Left colon (tissue), 2 donors: ENCODE results near the gene SPATA24. TPM values are rescaled to one million over a fixed set of nuclear protein-coding genes. Genes with fewer than 3 reads are reported as not detected.
A peak's percentile ranks its signal among the peaks of the same experiment; 100 is the strongest.
"Not testable (repeated sequence)": the region's sequence is repeated elsewhere in the genome, so short reads cannot be mapped to it uniquely, and the experiment has no call there.

Source experiments
- ATAC-seq: fragments of 200-7000 bp; cut with Tn5 transposase; one replicate; pipeline ENCODE4 v1.9.1; 2020; ENCODE audit warnings: mild to moderate bottlenecking, moderate library complexity
- DNase-seq, 2 donors: peaks; one replicate each; pipeline ENCODE4 v3.0.0-alpha.2; 2020
- intact Hi-C, 2 donors: fragments of 100-400 bp; cut with DNase I in 1 of 2; cut with micrococcal nuclease in 1 of 2; formaldehyde crosslinking; loops; one replicate each; pipeline versions ENCODE4 v1.11.2 to v1.14.0; 2022; cut with DNase I, micrococcal nuclease
- total RNA-seq, 2 donors: library from RNA; stranded (reverse); fragmentation: NEBNext Ultra II Directional; extraction: Animal tissue kit (Norgen Biotek cat#: 25700); gene quantifications; one replicate each; pipeline ENCODE4 v1.2.1, GENCODE V29; 2021
- donor health status: DM: no; HTN: no; CAD: no.
- donor health status: DM: yes; HTN: yes; CAD: no.

The SPATA24 gene
- total RNA-seq, 2 donors from 2014 or later: 3.6 to 3.8 TPM

- DNase-seq: no peak
- no peak for ATAC-seq
- intact Hi-C loops: no loop called here
Measured at GRCh38 chr5:139371482-139372435, 32.1 kb downstream of the SPATA24 start.

GRCh38 chr5:139369181-139369580 is 34.7 kb downstream of the SPATA24 start:
- ATAC-seq: no peak
- DNase-seq: no peak
- intact Hi-C loops: no loop called here

- DNase-seq (no peak), ATAC-seq (no peak)
- intact Hi-C loops: no loop called here
Measured at GRCh38 chr5:139368613-139369012, 35.3 kb downstream of the SPATA24 start.

GRCh38 chr5:139364466-139364865 is 39.4 kb downstream of the SPATA24 start:
- intact Hi-C loops: no loop called here
- no peak for ATAC-seq

GRCh38 chr5:139363937-139364336 is 40.0 kb downstream of the SPATA24 start:
- intact Hi-C loops: no loop called here
- DNase-seq (no peak), ATAC-seq (peak; percentile 40)

More at GRCh38 chr5:139364466-139364865, 39.4 kb downstream of the SPATA24 start:
- DNase-seq: no peak

GRCh38 chr5:139361835-139362429 is 42.0 kb downstream of the SPATA24 start:
- ATAC-seq (no peak), DNase-seq (no peak)
- intact Hi-C loops: no loop called here

GRCh38 chr5:139360384-139360783 is 43.5 kb downstream of the SPATA24 start:
- intact Hi-C loops: no loop called here
- ATAC-seq: no peak
- no peak for DNase-seq

- no peak for DNase-seq
- intact Hi-C loops: no loop called here
- no peak for ATAC-seq
Measured at GRCh38 chr5:139358064-139358463, 45.8 kb downstream of the SPATA24 start.

- DNase-seq, intact Hi-C loops, ATAC-seq: not testable (repeated sequence)
Measured at GRCh38 chr5:139355900-139356299, 48.0 kb downstream of the SPATA24 start.

- DNase-seq: no peak
- no peak for ATAC-seq
- intact Hi-C loops: no loop called here
Measured at GRCh38 chr5:139354186-139354585, 49.7 kb downstream of the SPATA24 start.

- DNase-seq, ATAC-seq, intact Hi-C loops: not testable (repeated sequence)
Measured at GRCh38 chr5:139347863-139348262, 56.0 kb downstream of the SPATA24 start.

Other genes starting within 250 kb of the SPATA24 start
- gene SIL1, start 205.7 kb downstream of the SPATA24 start, total RNA-seq: 10 to 100 TPM; 29.9 to 33.0 TPM
- 100 to 1,000 TPM in 1 of 2 donors, 10 to 100 TPM in 1; 98.4 to 106 TPM for gene MATR3, start 110.3 kb downstream of the SPATA24 start, total RNA-seq
- 10 to 100 TPM; 28.0 to 47.5 TPM for gene PAIP2, start 62.2 kb downstream of the SPATA24 start, total RNA-seq
- 1 to 10 TPM; 4.8 to 5.9 TPM for gene SLC23A1, start 20.8 kb downstream of the SPATA24 start, total RNA-seq
- gene MZB1, start 14.2 kb downstream of the SPATA24 start, total RNA-seq: 10 to 100 TPM in 1 of 2 donors, 1 to 10 TPM in 1; 6.0 to 36.9 TPM
- gene PROB1, start 9.0 kb downstream of the SPATA24 start, total RNA-seq: under 1 TPM; 0.42 to 0.55 TPM
- gene DNAJC18, start 35.4 kb upstream of the SPATA24 start, total RNA-seq: 1 to 10 TPM; 2.4 to 4.6 TPM
- 1 to 10 TPM; 3.9 to 4.5 TPM for gene ECSCR, start 58.7 kb upstream of the SPATA24 start, total RNA-seq
- 1 to 10 TPM; 2.8 to 3.7 TPM for gene SMIM33, start 66.9 kb upstream of the SPATA24 start, total RNA-seq
- gene STING1, start 78.7 kb upstream of the SPATA24 start, total RNA-seq: 10 to 100 TPM; 25.0 to 55.6 TPM
- 100 to 1,000 TPM; 139 to 152 TPM for gene UBE2D2, start 157.2 kb upstream of the SPATA24 start, total RNA-seq
- 10 to 100 TPM; 28.2 to 30.2 TPM for gene CXXC5, start 244.3 kb upstream of the SPATA24 start, total RNA-seq